Measurements from ENCODE around the gene DTNBP1. TPM values are rescaled to one million over a fixed set of nuclear protein-coding genes. Genes with fewer than 3 reads are reported as not detected.

DTNBP1 gene
- total and polyA plus RNA-seq, 4 donors, result 3.1 to 6.0 (median 4.3) TPM

- H3K4me1 ChIP-seq (ENCODE audit: control insufficient read depth in 4 of 4, insufficient read depth in 4 of 4, low read length in 3 of 4), result peaks cover 0 to 18% (median 12%) of the 10 kb centered on the region in 4 donors
- H3K4me3 ChIP-seq (ENCODE audit: low read depth in 1 of 3, low read length in 3 of 3), result no peak overlapping the region
- TF ChIP-seq JUND (IDR thresholded peaks at IDR 0.05) (no peak), RXRA (IDR thresholded peaks at IDR 0.05) (no peak), YY1 (IDR thresholded peaks at IDR 0.05) (no peak), FOXA2 (IDR thresholded peaks at IDR 0.05) (no peak)
- no peaks in the 10 kb centered on the region for H3K9me3 ChIP-seq (ENCODE audit: control insufficient read depth in 4 of 4, low read length in 3 of 4)
- no peak overlapping the region for H3K27ac ChIP-seq (ENCODE audit: low read depth in 1 of 2, low read length in 2 of 2)
- no peak for DNase-seq (ENCODE audit: low spot score)
- WGBS, result 85% methylated on average over 16 of the region's 16 CpGs
- no peaks in the 10 kb centered on the region for H3K27me3 ChIP-seq (ENCODE audit: control insufficient read depth in 4 of 4, insufficient read depth in 4 of 4, low read length in 3 of 4)
- no peak overlapping the region for H3K9ac ChIP-seq (ENCODE audit: low read depth in 1 of 2, low read length in 2 of 2)
- H3K36me3 ChIP-seq (ENCODE audit: control insufficient read depth in 4 of 4, insufficient read depth in 3 of 4, low read depth in 1 of 4, low read length in 3 of 4), result peaks cover 0 to 13% (median 1%) of the 10 kb centered on the region in 4 donors
Observed at GRCh38 chr6:15510536-15511247, 152.1 kb downstream of the DTNBP1 start.

- peaks cover 0 to 24% (median 17%) of the 10 kb centered on the region in 4 donors for H3K4me1 ChIP-seq (ENCODE audit: control insufficient read depth in 4 of 4, insufficient read depth in 4 of 4, low read length in 3 of 4)
- H3K36me3 ChIP-seq (ENCODE audit: control insufficient read depth in 4 of 4, insufficient read depth in 3 of 4, low read depth in 1 of 4, low read length in 3 of 4), result peaks cover 0 to 13% (median 1%) of the 10 kb centered on the region in 4 donors
- H3K27me3 ChIP-seq (ENCODE audit: control insufficient read depth in 4 of 4, insufficient read depth in 4 of 4, low read length in 3 of 4), result no peaks in the 10 kb centered on the region
- H3K27ac ChIP-seq (ENCODE audit: low read depth in 1 of 2, low read length in 2 of 2), result no peak overlapping the region
- H3K9ac ChIP-seq (ENCODE audit: low read depth in 1 of 2, low read length in 2 of 2), result no peak overlapping the region
- 94% methylated on average over 6 of the region's 6 CpGs for WGBS
- no peaks in the 10 kb centered on the region for H3K9me3 ChIP-seq (ENCODE audit: control insufficient read depth in 4 of 4, low read length in 3 of 4)
- no peak for DNase-seq (ENCODE audit: low spot score)
- TF ChIP-seq JUND (IDR thresholded peaks at IDR 0.05), result no peak
- TF ChIP-seq NR2F2 (IDR thresholded peaks at IDR 0.05), result no peak
- no peak for TF ChIP-seq HNF4G (IDR thresholded peaks at IDR 0.05)
- TF ChIP-seq GABPA (IDR thresholded peaks at IDR 0.05 in 1 of 2, conservative IDR thresholded peaks at IDR 0.05 in 1 of 2), result no peak
- TF ChIP-seq FOXA1 (IDR thresholded peaks at IDR 0.05), result no peak
- TF ChIP-seq FOXA2 (IDR thresholded peaks at IDR 0.05), result no peak
- no peak for TF ChIP-seq RAD21 (IDR thresholded peaks at IDR 0.05)
- TF ChIP-seq, protein P1, sequence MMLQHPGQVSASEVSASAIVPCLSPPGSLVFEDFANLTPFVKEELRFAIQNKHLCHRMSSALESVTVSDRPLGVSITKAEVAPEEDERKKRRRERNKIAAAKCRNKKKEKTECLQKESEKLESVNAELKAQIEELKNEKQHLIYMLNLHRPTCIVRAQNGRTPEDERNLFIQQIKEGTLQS (IDR thresholded peaks at IDR 0.05), result no peak
- TF ChIP-seq TAF1 (conservative IDR thresholded peaks at IDR 0.05), result no peak
- no peak for TF ChIP-seq HNF4A (conservative IDR thresholded peaks at IDR 0.05)
- TF ChIP-seq REST (IDR thresholded peaks at IDR 0.05), result no peak
- TF ChIP-seq SP1 (IDR thresholded peaks at IDR 0.05), result no peak
- no peak for TF ChIP-seq RXRA (IDR thresholded peaks at IDR 0.05)
- TF ChIP-seq EGR1 (IDR thresholded peaks at IDR 0.05; ENCODE audit: low read depth in 2 of 2), result no peak
- TF ChIP-seq, protein P2, sequence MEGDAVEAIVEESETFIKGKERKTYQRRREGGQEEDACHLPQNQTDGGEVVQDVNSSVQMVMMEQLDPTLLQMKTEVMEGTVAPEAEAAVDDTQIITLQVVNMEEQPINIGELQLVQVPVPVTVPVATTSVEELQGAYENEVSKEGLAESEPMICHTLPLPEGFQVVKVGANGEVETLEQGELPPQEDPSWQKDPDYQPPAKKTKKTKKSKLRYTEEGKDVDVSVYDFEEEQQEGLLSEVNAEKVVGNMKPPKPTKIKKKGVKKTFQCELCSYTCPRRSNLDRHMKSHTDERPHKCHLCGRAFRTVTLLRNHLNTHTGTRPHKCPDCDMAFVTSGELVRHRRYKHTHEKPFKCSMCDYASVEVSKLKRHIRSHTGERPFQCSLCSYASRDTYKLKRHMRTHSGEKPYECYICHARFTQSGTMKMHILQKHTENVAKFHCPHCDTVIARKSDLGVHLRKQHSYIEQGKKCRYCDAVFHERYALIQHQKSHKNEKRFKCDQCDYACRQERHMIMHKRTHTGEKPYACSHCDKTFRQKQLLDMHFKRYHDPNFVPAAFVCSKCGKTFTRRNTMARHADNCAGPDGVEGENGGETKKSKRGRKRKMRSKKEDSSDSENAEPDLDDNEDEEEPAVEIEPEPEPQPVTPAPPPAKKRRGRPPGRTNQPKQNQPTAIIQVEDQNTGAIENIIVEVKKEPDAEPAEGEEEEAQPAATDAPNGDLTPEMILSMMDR (IDR thresholded peaks at IDR 0.05; ENCODE audit: low read depth, low read length, missing input control), result no peak
- TF ChIP-seq, protein P3, sequence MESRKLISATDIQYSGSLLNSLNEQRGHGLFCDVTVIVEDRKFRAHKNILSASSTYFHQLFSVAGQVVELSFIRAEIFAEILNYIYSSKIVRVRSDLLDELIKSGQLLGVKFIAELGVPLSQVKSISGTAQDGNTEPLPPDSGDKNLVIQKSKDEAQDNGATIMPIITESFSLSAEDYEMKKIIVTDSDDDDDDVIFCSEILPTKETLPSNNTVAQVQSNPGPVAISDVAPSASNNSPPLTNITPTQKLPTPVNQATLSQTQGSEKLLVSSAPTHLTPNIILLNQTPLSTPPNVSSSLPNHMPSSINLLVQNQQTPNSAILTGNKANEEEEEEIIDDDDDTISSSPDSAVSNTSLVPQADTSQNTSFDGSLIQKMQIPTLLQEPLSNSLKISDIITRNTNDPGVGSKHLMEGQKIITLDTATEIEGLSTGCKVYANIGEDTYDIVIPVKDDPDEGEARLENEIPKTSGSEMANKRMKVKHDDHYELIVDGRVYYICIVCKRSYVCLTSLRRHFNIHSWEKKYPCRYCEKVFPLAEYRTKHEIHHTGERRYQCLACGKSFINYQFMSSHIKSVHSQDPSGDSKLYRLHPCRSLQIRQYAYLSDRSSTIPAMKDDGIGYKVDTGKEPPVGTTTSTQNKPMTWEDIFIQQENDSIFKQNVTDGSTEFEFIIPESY (IDR thresholded peaks at IDR 0.05), result no peak
- TF ChIP-seq MAX (IDR thresholded peaks at IDR 0.05), result no peak
- TF ChIP-seq YY1 (IDR thresholded peaks at IDR 0.05), result no peak
- no peak overlapping the region for H3K4me3 ChIP-seq (ENCODE audit: low read depth in 1 of 3, low read length in 3 of 3)
Observed at GRCh38 chr6:15510121-15510520, 152.7 kb downstream of the DTNBP1 start.

Data from liver (tissue), 9 donors.